IMR-90 (cell line): ENCODE results near the gene SNRPD2. TPM values are rescaled to one million over a fixed set of nuclear protein-coding genes. Genes with fewer than 3 reads are reported as not detected.
A peak's percentile ranks its signal among the peaks of the same experiment; 100 is the strongest.

Experiments
- ATAC-seq: fragments of 200-7000 bp; cut with Tn5 transposase; 2 replicates; pipeline ENCODE4 v1.9.1; 2020; ENCODE audit warnings: low read depth, mild to moderate bottlenecking, moderate library complexity
- BruUV-seq: library from RNA; stranded (reverse); fragments of 400-500 nt; replicated peaks from 2 replicates; lab custom pipeline; 2021; lab: Mats Ljungman, UMichigan
- CTCF ChIA-PET: fragments of 300-600 bp; formaldehyde crosslinking; extraction: SDS; loops from one replicate; lab custom pipeline; 2021; ENCODE audit warnings: antibody characterized with exemption; lab: Yijun Ruan, JAX
- POLR2A ChIA-PET: fragments of 300-600 bp; sonication (Branson Sonifier 250); formaldehyde crosslinking; loops from one replicate; lab custom pipeline; 2022; ENCODE audit warnings: antibody characterized with exemption; ENCODE audit not compliant: unreplicated experiment; lab: Charles Lee
- DNase-seq: peaks from one replicate; pipeline ENCODE4 v3.0.0; 2013
- H2AFZ ChIP-seq: replicated peaks from 2 replicates; pipeline ENCODE3; 2013; ENCODE audit warnings: low read length, mild to moderate bottlenecking; ENCODE audit not compliant: poor library complexity
- H2AK5ac ChIP-seq: 2 replicates; pipeline ENCODE4 v1.6.1; 2013; ENCODE audit warnings: low read depth, low read length, inconsistent platforms
- H2AK9ac ChIP-seq: replicated peaks from 2 replicates; pipeline ENCODE3; 2013; ENCODE audit warnings: mild to moderate bottlenecking, low read depth, low read length, moderate library complexity; ENCODE audit not compliant: poor library complexity
- H2BK120ac ChIP-seq: 2 replicates; pipeline ENCODE4 v1.6.1; 2013; ENCODE audit warnings: low read depth, low read length, inconsistent platforms
- H2BK15ac ChIP-seq: 3 replicates; pipeline ENCODE4 v1.6.1; 2013; ENCODE audit warnings: low read depth, low read length, inconsistent platforms
- H2BK20ac ChIP-seq: 2 replicates; pipeline ENCODE4 v1.6.1; 2013; ENCODE audit warnings: low read depth, mild to moderate bottlenecking, inconsistent platforms, low read length, moderate library complexity
- H2BK5ac ChIP-seq: 2 replicates; pipeline ENCODE4 v1.6.1; 2013; ENCODE audit warnings: mild to moderate bottlenecking, low read depth, low read length, inconsistent platforms; ENCODE audit not compliant: poor library complexity, severe bottlenecking
- H3K14ac ChIP-seq: replicated peaks from 2 replicates; pipeline ENCODE4 v1.6.1; 2013; ENCODE audit warnings: low read depth, low read length, inconsistent platforms
- H3K18ac ChIP-seq: 2 replicates; pipeline ENCODE4 v1.6.1; 2013; ENCODE audit warnings: low read depth, low read length, control low read depth
- H3K23ac ChIP-seq: 2 replicates; pipeline ENCODE4 v1.6.1; 2013; ENCODE audit warnings: low read depth, low read length, inconsistent platforms
- H3K27ac ChIP-seq: 2 replicates; pipeline ENCODE4 v1.5.1; 2013; ENCODE audit warnings: mild to moderate bottlenecking, control low read depth, low read length; ENCODE audit not compliant: insufficient read depth
- H3K27me3 ChIP-seq: 2 replicates; pipeline ENCODE4 v1.6.1; 2013; ENCODE audit warnings: low read length; ENCODE audit not compliant: control insufficient read depth, insufficient read depth
- H3K36me3 ChIP-seq: 2 replicates; pipeline ENCODE4 v1.6.1; 2013; ENCODE audit warnings: low read length, mixed read lengths; ENCODE audit not compliant: control insufficient read depth, insufficient read depth
- H3K4ac ChIP-seq: 2 replicates; pipeline ENCODE4 v1.6.1; 2013; ENCODE audit warnings: low read depth, low read length, inconsistent platforms
- H3K4me1 ChIP-seq: 2 replicates; pipeline ENCODE4 v1.6.1; 2013; ENCODE audit warnings: low read length, mixed read lengths; ENCODE audit not compliant: control insufficient read depth, insufficient read depth
- H3K4me2 ChIP-seq: 2 replicates; pipeline ENCODE4 v1.6.1; 2013; ENCODE audit warnings: low read depth, mild to moderate bottlenecking, control low read depth, low read length, moderate library complexity
- H3K4me3 ChIP-seq: 2 replicates; pipeline ENCODE4 v1.5.1; 2013; ENCODE audit warnings: low read depth, mild to moderate bottlenecking, control low read depth, low read length, moderate library complexity; ENCODE audit not compliant: insufficient read depth
- H3K56ac ChIP-seq: 2 replicates; pipeline ENCODE4 v1.6.1; 2013; ENCODE audit warnings: low read length, inconsistent platforms; ENCODE audit not compliant: insufficient read depth; ENCODE audit errors: extremely low read depth
- H3K79me1 ChIP-seq, 2 experiments: 2 replicates each; pipeline ENCODE4 v1.6.1; 2013; ENCODE audit warnings: low read length in 2 of 2, inconsistent platforms in 1 of 2, low read depth in 1 of 2
- H3K9ac ChIP-seq: 2 replicates; pipeline ENCODE4 v1.6.1; 2013; ENCODE audit warnings: low read depth, low read length, control low read depth
- H3K9me1 ChIP-seq: 2 replicates; pipeline ENCODE4 v1.6.1; 2013; ENCODE audit warnings: low read length, inconsistent platforms; ENCODE audit not compliant: insufficient read depth
- H3K9me3 ChIP-seq: 2 replicates; pipeline ENCODE4 v1.6.1; 2013; ENCODE audit warnings: low read length; ENCODE audit not compliant: control insufficient read depth, insufficient read depth
- H4K20me1 ChIP-seq: 2 replicates; pipeline ENCODE4 v1.6.1; 2013; ENCODE audit warnings: low read length, inconsistent platforms; ENCODE audit not compliant: insufficient read depth
- H4K5ac ChIP-seq: 2 replicates; pipeline ENCODE4 v1.6.1; 2013; ENCODE audit warnings: mild to moderate bottlenecking, low read depth, low read length, control low read depth
- H4K8ac ChIP-seq, 2 experiments: 2 replicates each; pipeline ENCODE4 v1.6.1; 2013; ENCODE audit warnings: low read depth in 2 of 2, low read length in 2 of 2, control low read depth in 1 of 2, inconsistent platforms in 1 of 2
- H4K91ac ChIP-seq: 2 replicates; pipeline ENCODE4 v1.6.1; 2013; ENCODE audit warnings: low read depth, low read length, inconsistent platforms; ENCODE audit not compliant: insufficient read depth
- BHLHE40 ChIP-seq: fragments of 150-350 bp; IDR thresholded peaks from 2 replicates; pipeline ENCODE4 v1.6.1; 2016; ENCODE audit warnings: mild to moderate bottlenecking, low read depth, low read length
- CHD1 ChIP-seq: IDR thresholded peaks from 2 replicates; pipeline ENCODE4 v1.6.1; 2012; ENCODE audit warnings: low read depth, low read length, improper control_type of control experiment
- ELK1 ChIP-seq: fragments of 150-350 bp; IDR thresholded peaks from 2 replicates; pipeline ENCODE4 v1.6.1; 2016; ENCODE audit warnings: low read depth, mild to moderate bottlenecking, low read length, moderate library complexity, borderline replicate concordance
- FOS ChIP-seq: fragments of 150-350 bp; IDR thresholded peaks from 2 replicates; pipeline ENCODE4 v1.6.1; 2016; ENCODE audit warnings: low read depth, low read length
- NFE2L2 ChIP-seq: fragments of 150-350 bp; IDR thresholded peaks from 2 replicates; pipeline ENCODE4 v1.6.1; 2016; ENCODE audit warnings: low read depth, mild to moderate bottlenecking, low read length
- POLR2A ChIP-seq: IDR thresholded peaks from 2 replicates; pipeline ENCODE4 v1.6.1; 2012; ENCODE audit warnings: mild to moderate bottlenecking, low read depth, low read length
- RAD21 ChIP-seq: IDR thresholded peaks from 2 replicates; pipeline ENCODE4 v1.6.1; 2012; ENCODE audit warnings: low read length, improper control_type of control experiment
- RFX5 ChIP-seq: IDR thresholded peaks from 2 replicates; pipeline ENCODE4 v1.8.0; 2012; ENCODE audit warnings: low read depth, mild to moderate bottlenecking, low read length, moderate library complexity
- SMC3 ChIP-seq: fragments of 150-350 bp; IDR thresholded peaks from 2 replicates; pipeline ENCODE4 v1.6.1; 2016; ENCODE audit warnings: low read depth, mild to moderate bottlenecking, antibody characterized with exemption, low read length, moderate library complexity
- USF2 ChIP-seq: fragments of 150-350 bp; IDR thresholded peaks from 2 replicates; pipeline ENCODE4 v1.6.1; 2017; ENCODE audit warnings: mild to moderate bottlenecking, antibody characterized with exemption, low read length, low read depth
- WGBS, 2 experiments: methylation state at CpG; one replicate each; pipeline versions ENCODE4 v1.1.5 to v1.1.7; 2013; ENCODE audit warnings: missing lambda C conversion rate in 2 of 2; ENCODE audit not compliant: insufficient read length in 1 of 2; ENCODE audit errors: extremely low coverage in 2 of 2; 5-methylcytosine and 5-hydroxymethylcytosine counted together
- dilution Hi-C: fragments of 300-500 bp; cut with HindIII; formaldehyde crosslinking; loops from one replicate; pipeline ENCODE4 v1.14.3; 2018; ENCODE audit warnings: low sequenced_read_pairs; ENCODE audit not compliant: unreplicated experiment
- in situ Hi-C: fragments of 300-500 bp; cut with MboI; formaldehyde crosslinking; loops from 3 replicates; pipeline ENCODE4 v1.14.3; 2019; ENCODE audit warnings: low sequenced_read_pairs, inconsistent platforms, mixed read lengths
- intact Hi-C: fragments of 100-400 bp; cut with micrococcal nuclease; formaldehyde crosslinking; loops from 2 replicates; pipeline ENCODE4 v1.10.0; 2022
- polyA plus RNA-seq, 3 experiments: library from polyadenylated mRNA; depleted of rRNA; stranded (reverse); fragments of >200 nt; gene quantifications; 2 replicates each; pipeline ENCODE4 v1.2.3, GENCODE V29; 2012; ENCODE audit warnings: low replicate concordance in 1 of 3
- total RNA-seq: library from RNA; depleted of rRNA; stranded (reverse); fragments of >200 nt; gene quantifications from 2 replicates; pipeline ENCODE4 v1.2.3, GENCODE V29; 2012

The SNRPD2 gene
- total and polyA plus RNA-seq, 2 of the 4 experiments (the other 2 are of a cell fraction) = 587 to 877 TPM

GRCh38 chr19:45638930-45639729, 52.6 kb downstream of the SNRPD2 start, which contains the start of gene EML2:
EML2 (minus strand) TSS chr19:45639397; CDS start chr19:45639376, 21 bp downstream.
- no peak for TF ChIP-seq RAD21
- TF ChIP-seq FOS = no peak
- TF ChIP-seq ELK1 = no peak
- no peak for TF ChIP-seq CHD1
- TF ChIP-seq USF2 = no peak
- TF ChIP-seq SMC3 = no peak
- TF ChIP-seq NFE2L2 = no peak
- no peak for TF ChIP-seq RFX5
- no peak for TF ChIP-seq POLR2A
- TF ChIP-seq BHLHE40 = no peak
- POLR2A ChIA-PET = no interaction called here
- H3K18ac ChIP-seq = peak within 1 kb of the TSS; percentile 61; the same call in 1 of the 2 replicates
- H2BK5ac ChIP-seq = peak within 1 kb of the TSS; percentile 73
- H4K20me1 ChIP-seq = peaks cover 3% of the 10 kb centered on the region; the same call in 1 of the 2 replicates
- H3K4ac ChIP-seq = peak within 1 kb of the TSS; percentile 76
- H3K36me3 ChIP-seq = peaks cover under 1% of the 10 kb centered on the region; the same call in 1 of the 2 replicates
- H4K5ac ChIP-seq = peak within 1 kb of the TSS; percentile 95
- peak within 1 kb of the TSS; percentile 93 for H3K14ac ChIP-seq
- peak within 1 kb of the TSS; percentile 34; the same call in 1 of the 3 replicates for H2BK15ac ChIP-seq
- intact Hi-C loops (no loop called here), dilution Hi-C loops (no loop called here), in situ Hi-C loops (no loop called here)
- H4K8ac ChIP-seq = peak within 1 kb of the TSS; percentile 83 to 89
- H3K56ac ChIP-seq = peak within 1 kb of the TSS; percentile 70
- peak within 1 kb of the TSS; percentile 72 for H2AK5ac ChIP-seq
- peak within 1 kb of the TSS; percentile 51 for H3K27ac ChIP-seq
- 3% methylated on average over 8 of the region's 52 CpGs; no CpG with 5 or more reads in 1 of the 2 experiments for WGBS, 2 experiments
- no peaks in the 10 kb centered on the region for H3K9me1 ChIP-seq
- peaks cover 14 to 35% of the 10 kb centered on the region in 2 experiments for H3K79me1 ChIP-seq
- peak within 1 kb of the TSS; percentile 95 for H2AK9ac ChIP-seq
- peak within 1 kb of the TSS; percentile 61 for H3K23ac ChIP-seq
- DNase-seq (no peak), ATAC-seq (peak; percentile 61)
- H3K4me2 ChIP-seq = peak within 1 kb of the TSS; percentile 82
- no peaks in the 10 kb centered on the region for H3K27me3 ChIP-seq
- CTCF ChIA-PET = interaction anchor here (0.6 kb wide), 1 partner anchor 8 kb away, joined by 3 read pairs; no protein-coding TSS in a partner anchor
- peaks cover 18% of the 10 kb centered on the region for H3K4me1 ChIP-seq
- BruUV-seq = no TSS peak
- H2BK120ac ChIP-seq = peak within 1 kb of the TSS; percentile 51
- H2AFZ ChIP-seq = peak within 1 kb of the TSS; percentile 94
- H3K9ac ChIP-seq = peak within 1 kb of the TSS; percentile 91
- no peaks in the 10 kb centered on the region for H3K9me3 ChIP-seq
- H4K91ac ChIP-seq = peak within 1 kb of the TSS; percentile 83
- peak within 1 kb of the TSS; percentile 16; the same call in 1 of the 2 replicates for H2BK20ac ChIP-seq
- peak within 1 kb of the TSS; percentile 73 for H3K4me3 ChIP-seq
